Epithelial cell of esophagus (primary cell): Measurements from ENCODE around the gene FKRP.

Experiments used
- DNase-seq: peaks from one replicate; pipeline ENCODE4 v3.0.0; 2010; ENCODE audit warnings: low read depth
- H3K4me3 ChIP-seq: 2 replicates; pipeline ENCODE4 v1.5.1; 2011; ENCODE audit warnings: mild to moderate bottlenecking, low read length, control low read depth
- TF ChIP-seq, protein P1 (sequence below): IDR thresholded peaks from 2 replicates; pipeline ENCODE4 v1.5.1; 2011; ENCODE audit warnings: low read depth, mild to moderate bottlenecking, low read length, control low read depth, inconsistent platforms; ENCODE audit not compliant: insufficient read depth; ENCODE audit errors: missing control alignments

Gene FKRP

DNA sequence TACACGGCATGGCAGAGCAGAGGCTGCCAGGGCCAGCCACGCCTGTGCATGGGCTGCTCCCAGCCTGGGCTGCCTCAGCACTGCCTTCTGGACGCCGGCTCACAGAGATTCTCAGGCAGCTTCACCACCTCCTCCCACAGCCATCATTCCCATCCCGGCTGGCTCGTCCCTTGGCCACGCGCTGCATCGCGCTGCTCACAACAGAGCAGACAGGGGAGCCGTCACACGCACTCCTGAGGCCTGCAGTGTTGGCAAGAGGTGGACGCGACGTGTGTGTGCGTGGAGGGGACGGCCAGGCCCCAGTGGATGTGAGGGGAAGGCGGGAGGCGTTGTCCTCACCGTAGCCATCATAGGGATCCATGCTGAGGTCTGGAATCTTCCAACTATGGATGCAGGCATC, 21.4 kb upstream of the FKRP start:
- DNase-seq = no peak
- H3K4me3 ChIP-seq = no peak overlapping the region
- TF ChIP-seq, protein P1, sequence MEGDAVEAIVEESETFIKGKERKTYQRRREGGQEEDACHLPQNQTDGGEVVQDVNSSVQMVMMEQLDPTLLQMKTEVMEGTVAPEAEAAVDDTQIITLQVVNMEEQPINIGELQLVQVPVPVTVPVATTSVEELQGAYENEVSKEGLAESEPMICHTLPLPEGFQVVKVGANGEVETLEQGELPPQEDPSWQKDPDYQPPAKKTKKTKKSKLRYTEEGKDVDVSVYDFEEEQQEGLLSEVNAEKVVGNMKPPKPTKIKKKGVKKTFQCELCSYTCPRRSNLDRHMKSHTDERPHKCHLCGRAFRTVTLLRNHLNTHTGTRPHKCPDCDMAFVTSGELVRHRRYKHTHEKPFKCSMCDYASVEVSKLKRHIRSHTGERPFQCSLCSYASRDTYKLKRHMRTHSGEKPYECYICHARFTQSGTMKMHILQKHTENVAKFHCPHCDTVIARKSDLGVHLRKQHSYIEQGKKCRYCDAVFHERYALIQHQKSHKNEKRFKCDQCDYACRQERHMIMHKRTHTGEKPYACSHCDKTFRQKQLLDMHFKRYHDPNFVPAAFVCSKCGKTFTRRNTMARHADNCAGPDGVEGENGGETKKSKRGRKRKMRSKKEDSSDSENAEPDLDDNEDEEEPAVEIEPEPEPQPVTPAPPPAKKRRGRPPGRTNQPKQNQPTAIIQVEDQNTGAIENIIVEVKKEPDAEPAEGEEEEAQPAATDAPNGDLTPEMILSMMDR = no peak

DNA sequence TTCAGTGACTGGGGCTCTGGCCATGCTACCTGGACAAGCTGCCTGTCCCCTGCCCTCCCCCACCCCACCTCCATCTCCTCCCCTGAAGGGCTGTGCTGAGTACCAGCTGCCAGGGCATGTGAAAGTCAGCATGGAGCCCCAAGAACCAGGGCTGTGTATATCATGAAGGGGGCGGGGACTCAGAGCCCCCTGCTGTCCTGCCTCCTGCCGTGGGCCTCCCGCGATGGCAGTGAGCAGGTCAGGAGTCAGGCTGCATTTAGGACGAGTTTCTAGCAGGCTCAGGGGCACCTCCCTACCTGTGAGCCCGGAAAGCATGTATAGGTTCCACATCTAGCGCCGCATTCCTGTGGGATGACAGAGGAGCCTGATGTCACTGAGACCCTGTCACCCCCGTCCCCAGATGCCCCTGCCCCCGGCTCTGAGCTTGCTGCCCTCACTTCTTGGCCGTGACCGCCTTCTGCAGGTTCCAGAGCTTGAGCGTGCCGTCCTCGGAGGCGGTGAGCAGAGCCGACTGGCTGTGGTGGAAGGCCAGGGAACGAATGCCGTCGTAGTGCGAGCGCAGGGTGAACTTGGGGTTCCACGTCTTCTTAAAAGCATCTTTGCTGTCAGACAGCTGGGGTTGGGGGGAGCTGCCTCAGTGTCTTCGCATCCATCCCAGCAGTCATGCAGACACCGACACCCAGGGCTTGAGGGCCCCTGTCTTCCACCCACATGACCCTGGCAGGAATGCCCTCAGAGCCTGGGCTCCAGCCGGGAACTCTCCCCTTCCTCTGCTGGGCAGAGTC, 20.6 kb upstream of the FKRP start:
- no peak overlapping the region for H3K4me3 ChIP-seq
- no peak for DNase-seq
- TF ChIP-seq, protein P1 = no peak

DNA sequence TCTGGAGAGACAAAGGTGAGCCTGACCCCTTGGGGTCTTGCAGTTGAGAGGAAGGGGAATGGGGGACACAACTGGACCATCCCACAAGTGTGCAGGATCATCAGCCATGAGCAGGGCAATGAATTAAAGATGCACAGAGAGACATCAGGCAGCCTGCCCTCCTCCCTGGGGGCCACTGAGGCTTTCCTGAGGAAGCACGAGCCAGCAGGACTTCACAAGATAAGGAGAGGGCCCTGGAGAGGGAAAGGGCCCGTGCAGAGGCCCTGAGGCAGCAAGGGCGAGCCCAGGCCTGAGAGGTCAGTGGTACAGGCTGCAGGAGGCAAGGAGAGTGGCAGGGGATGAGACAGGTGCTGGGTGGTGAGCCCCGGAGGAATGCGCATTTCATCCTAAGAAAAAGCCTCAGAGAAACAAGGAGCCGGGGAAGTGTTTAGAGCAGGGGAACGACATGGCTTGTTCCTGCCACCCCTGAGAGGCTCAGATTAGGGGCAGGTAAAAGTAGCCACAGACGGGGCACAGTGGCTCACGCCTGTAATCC, 19.9 kb upstream of the FKRP start:
- H3K4me3 ChIP-seq = no peak overlapping the region
- no peak for DNase-seq

DNA sequence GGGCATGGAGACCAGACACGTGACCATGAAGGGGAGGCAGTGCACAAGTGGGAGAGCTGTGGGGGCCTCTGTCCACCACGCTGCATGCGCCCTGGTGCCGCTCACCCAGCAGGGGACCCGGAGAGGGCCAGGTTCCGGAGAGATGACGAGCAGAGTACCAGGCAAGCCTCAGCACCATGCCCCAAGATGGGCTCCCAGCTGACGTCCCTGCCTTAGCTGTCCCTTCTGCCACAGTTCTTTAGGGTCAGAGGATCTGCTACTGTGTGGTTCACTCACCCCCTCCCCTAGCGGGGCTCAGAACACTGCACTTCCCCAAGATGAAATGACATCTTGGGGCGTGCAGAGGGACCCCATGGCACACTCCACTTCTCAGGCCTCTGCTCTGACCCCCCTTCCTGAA, 19.3 kb upstream of the FKRP start:
- TF ChIP-seq, protein P1 = no peak
- no peak for DNase-seq
- H3K4me3 ChIP-seq = no peak overlapping the region

More for the DNA sequence above, 19.9 kb upstream of the FKRP start:
- TF ChIP-seq, protein P1 = no peak

DNA sequence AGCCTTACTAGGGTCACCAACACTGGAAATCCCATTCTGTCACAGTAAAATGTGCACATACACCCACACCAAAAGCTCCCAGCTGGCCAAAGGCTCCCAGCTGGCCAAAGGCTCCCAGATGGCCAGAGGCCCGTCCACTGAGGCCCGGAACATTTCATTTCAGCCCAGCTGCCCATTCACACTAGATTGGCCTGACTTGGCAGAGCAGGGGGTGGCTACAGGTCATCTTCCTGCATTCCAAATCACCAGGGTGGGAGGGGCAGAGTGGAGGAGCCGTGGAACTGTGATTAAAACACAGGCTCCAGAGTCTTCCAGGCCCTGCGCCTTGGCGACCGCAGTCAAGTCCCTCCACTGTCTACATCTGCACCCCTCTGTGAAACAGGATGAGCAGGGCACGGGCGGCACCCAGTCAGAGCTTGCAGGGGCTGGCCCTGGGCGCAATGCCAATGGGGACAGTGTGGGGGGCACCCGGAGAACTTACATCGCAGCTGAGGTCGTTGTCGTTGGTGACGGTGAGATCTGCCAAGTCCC, 18.8 kb upstream of the FKRP start:
- DNase-seq = no peak
- TF ChIP-seq, protein P1 = no peak
- H3K4me3 ChIP-seq = no peak overlapping the region

DNA sequence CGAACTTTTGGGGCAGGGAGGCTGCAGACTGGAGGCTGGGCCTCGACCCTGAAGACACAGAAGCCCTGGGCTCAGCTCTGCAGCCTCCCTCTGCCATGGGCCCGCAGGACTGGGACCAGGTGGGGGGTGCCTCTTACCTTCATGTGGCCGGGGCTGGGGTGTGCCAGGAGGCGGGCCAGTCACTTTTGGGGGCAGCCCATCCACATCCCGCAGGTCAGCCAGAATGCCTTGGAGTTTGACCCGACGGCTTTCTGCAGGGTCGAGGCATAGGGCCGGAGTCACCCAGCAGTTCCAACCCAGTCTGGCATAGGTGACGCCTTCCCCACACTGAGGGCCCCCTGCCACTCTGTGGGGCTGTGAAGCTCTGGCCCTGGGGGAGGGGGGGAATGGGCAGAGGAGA, 18.1 kb upstream of the FKRP start:
- no peak for DNase-seq
- no peak overlapping the region for H3K4me3 ChIP-seq
- TF ChIP-seq, protein P1 = no peak
